Measurements from ENCODE around the gene SLC5A2.
"Not testable (repeated sequence)": the region's sequence is repeated elsewhere in the genome, so short reads cannot be mapped to it uniquely, and the experiment has no call there.

SLC5A2 gene

DNA sequence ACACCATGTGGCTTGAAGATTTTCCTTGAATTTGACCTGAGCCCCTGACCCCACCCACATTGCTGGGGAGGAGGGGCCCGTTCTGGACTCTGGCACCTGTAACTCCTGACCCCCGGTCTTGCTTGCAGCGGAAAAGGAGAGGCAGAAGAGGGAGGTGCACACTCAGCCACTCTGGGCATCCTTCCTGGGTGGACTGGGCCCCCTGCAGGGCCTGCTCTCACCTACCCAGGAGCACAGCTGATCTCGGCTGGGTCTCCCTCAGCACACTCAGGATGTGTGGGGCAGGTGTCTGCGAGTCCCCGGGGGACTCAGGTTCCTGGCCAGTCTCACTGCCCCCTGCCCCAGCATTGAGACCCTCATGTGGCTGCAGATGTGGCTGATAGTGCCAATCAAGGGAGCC, 40.8 kb downstream of the SLC5A2 start:
- FAIRE-seq, result not testable (repeated sequence)

GRCh38 chr16:31525113-31525512, 42.2 kb downstream of the SLC5A2 start:
- DNase-seq (ENCODE audit: insufficient read length, low spot score), result no peak
- FAIRE-seq, result no peak

More for the DNA sequence above, 40.8 kb downstream of the SLC5A2 start:
- not testable (repeated sequence) for DNase-seq (ENCODE audit: insufficient read length, low spot score)

DNA sequence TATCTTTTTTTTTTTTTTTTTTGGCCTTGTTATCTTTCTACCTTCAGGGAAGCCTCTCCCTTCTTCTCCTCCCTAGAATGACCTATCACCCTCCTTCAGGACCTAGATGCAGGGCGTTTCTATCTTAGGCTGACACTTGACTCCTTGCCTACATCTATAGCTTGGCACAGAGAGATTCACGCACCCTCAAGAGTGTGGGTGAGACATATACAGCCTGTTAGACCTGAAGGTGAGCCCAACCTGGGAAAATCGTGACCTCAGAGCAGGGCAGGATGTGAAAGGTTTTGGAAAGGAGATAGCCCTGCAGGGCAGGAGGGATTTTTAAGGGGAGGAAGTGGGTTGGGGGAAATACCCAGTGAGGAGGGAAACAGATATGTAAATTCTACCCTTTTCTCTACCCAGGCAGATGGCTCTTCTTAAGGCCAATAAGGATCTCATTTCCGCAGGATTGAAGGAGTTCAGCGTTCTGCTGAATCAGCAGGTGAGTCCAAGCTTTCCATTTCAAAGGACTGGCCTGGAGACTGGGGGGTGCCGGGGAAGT, 44.9 kb downstream of the SLC5A2 start, which contains the start of gene AHSP:
TSS of gene AHSP (plus strand) at position 167 of the 541 bp plus-strand sequence. CDS start at position 407, 240 bp downstream.
- FAIRE-seq (no peak), DNase-seq (ENCODE audit: insufficient read length, low spot score) (no peak)

- FAIRE-seq (no peak), DNase-seq (ENCODE audit: insufficient read length, low spot score) (no peak)
These were observed 45.7 kb downstream of the SLC5A2 start for GRCh38 chr16:31528523-31529107.

GRCh38 chr16:31529108-31529936, 46.4 kb downstream of the SLC5A2 start:
- no peak for DNase-seq (ENCODE audit: insufficient read length, low spot score)
- no peak for FAIRE-seq

- no peak for DNase-seq (ENCODE audit: insufficient read length, low spot score)
These were observed 47.0 kb downstream of the SLC5A2 start for GRCh38 chr16:31529937-31530312.

GRCh38 chr16:31530405-31530804, 47.5 kb downstream of the SLC5A2 start:
- DNase-seq (ENCODE audit: insufficient read length, low spot score) (no peak), FAIRE-seq (no peak)

More at GRCh38 chr16:31529937-31530312, 47.0 kb downstream of the SLC5A2 start:
- FAIRE-seq, result no peak

GRCh38 chr16:31531096-31531495, 48.2 kb downstream of the SLC5A2 start:
- no peak for DNase-seq (ENCODE audit: insufficient read length, low spot score)
- no peak for FAIRE-seq

DNA sequence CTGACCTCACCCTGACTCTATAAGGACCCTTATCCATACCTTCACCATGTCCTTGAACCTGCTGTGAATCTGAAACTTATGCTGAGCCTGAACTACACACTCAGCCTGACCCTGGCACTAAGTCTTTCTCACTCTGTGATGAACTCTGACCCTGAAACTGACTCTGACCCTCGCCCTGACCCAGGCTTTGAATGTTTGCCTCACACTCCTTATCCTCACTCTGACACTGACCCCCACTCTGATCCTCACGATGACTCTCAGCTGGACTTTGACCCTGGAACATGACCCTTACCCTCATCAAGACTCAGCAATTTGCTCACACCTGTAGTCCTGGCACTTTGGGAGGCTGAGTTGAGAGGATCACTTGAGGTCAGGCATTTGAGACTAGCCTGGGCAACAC, 49.2 kb downstream of the SLC5A2 start:
- DNase-seq (ENCODE audit: insufficient read length, low spot score) (no peak), FAIRE-seq (no peak)

DNA sequence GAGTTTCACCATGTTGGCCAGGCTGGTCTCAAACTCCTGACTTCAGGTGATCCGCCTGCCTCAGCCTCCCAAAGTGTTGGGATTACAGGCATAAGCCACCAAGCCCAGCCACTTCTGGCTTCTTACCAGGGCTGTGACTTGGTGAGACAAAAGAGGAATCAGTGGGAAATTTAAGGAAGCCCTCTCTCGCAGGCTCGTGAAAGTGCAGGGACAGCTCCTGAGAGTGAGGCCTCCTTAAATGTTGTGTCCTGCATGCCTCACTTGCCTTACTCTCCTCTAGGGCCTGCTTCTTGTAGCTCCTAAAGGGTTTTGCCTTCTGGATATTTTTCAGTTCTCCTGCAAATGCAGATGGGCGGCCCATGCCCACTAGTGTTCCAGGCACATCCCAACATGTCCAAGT, 50.0 kb downstream of the SLC5A2 start:
- DNase-seq (ENCODE audit: insufficient read length, low spot score) (no peak), FAIRE-seq (no peak)

DNA sequence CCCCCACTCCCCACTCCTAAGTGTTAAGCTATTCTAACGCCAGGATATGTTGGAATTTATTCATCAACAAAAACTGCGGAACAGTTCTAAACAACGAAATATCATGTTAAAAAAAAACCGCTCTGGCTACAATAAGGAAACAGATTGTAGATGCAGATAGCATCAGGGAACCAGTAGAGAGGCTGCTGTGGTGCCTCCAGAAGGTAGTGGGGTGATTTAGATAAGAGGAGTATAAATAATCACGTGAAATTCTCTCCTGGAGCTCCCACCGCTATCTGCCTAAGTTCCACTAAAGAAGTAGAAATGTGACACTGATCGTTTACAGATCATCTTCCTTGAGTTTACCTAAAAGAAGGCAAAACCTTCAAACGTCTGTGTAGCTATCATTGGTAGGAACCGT, 52.8 kb downstream of the SLC5A2 start:
- no peak for DNase-seq (ENCODE audit: insufficient read length, low spot score)
- no peak for FAIRE-seq

GRCh38 chr16:31536804-31537361, 54.0 kb downstream of the SLC5A2 start:
- no peak for FAIRE-seq

DNA sequence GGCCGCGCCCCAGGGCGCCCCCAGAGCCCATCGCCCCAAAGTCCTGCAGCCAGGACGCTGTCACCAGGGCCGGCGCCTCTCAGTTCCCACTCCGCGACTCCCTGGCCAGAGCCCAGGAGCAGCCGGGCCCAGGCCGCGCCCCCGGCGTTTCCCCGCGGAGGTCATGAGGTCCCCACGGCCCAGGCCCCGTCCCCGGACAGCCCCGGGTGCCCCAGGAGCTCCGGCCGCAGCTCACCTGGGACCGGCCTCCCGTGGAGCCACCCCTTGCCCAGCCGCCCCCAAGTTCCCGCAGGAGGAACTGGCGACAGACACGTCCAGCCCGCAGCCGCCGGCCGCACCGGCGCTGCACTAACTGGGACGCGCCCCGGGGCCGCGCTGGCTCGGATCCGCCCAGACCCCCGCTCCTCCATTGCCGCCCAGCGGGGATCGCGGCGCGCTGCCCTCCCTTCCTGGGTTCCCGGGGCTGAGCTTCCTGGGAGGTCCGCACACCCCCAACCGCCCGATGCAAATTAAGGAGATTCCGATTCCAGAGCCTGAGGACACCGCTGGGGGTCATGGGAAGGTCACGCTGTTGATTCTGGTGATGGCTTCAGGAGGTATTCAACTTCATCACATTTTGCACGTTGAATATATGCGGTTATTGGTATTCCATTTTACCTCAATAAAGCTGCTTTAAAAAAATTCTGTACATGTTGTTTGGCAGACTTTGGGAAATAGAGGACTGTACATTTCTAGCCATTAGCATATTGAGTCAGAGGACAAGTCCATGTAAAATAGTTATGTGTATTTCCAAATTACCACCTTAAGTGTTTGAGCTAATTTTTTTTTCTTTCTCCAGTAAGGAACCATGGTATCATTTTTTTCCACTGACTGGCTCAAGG, 54.7 kb downstream of the SLC5A2 start:
- no peak for FAIRE-seq
- no peak for DNase-seq (ENCODE audit: insufficient read length, low spot score)

More at GRCh38 chr16:31536804-31537361, 54.0 kb downstream of the SLC5A2 start:
- DNase-seq (ENCODE audit: insufficient read length, low spot score), result no peak

GRCh38 chr16:31538243-31538598, 55.3 kb downstream of the SLC5A2 start:
- not testable (repeated sequence) for DNase-seq (ENCODE audit: insufficient read length, low spot score); FAIRE-seq

- not testable (repeated sequence) for DNase-seq (ENCODE audit: insufficient read length, low spot score); FAIRE-seq
These were observed 56.8 kb downstream of the SLC5A2 start for GRCh38 chr16:31539762-31540161.

All from HTR-8/SVneo (cell line).